GM03348 (cell line): Measurements from ENCODE around the gene TMEM270.
"Not testable (repeated sequence)": the region's sequence is repeated elsewhere in the genome, so short reads cannot be mapped to it uniquely, and the experiment has no call there.

ENCODE experiments used
- DNase-seq: peaks from one replicate; pipeline ENCODE4 v3.0.0; 2012; ENCODE audit warnings: low spot score

TMEM270 gene

GRCh38 chr7:73860859-73861258 is at the start of gene TMEM270:
TMEM270 (plus strand) TSS chr7:73861159; CDS start chr7:73861195, 36 bp downstream.
- DNase-seq, result no peak

- peak; percentile 87 for DNase-seq
Observed at GRCh38 chr7:73811760-73812168, 49.2 kb upstream of the TMEM270 start.

- no peak for DNase-seq
Observed at GRCh38 chr7:73812996-73813395, 48.0 kb upstream of the TMEM270 start.

- DNase-seq, result no peak
Observed at GRCh38 chr7:73815436-73815835, 45.5 kb upstream of the TMEM270 start.

- no peak for DNase-seq
Observed at GRCh38 chr7:73817121-73817520, 43.8 kb upstream of the TMEM270 start.

GRCh38 chr7:73820013-73820412 is 40.9 kb upstream of the TMEM270 start:
- no peak for DNase-seq

- not testable (repeated sequence) for DNase-seq
Observed at GRCh38 chr7:73821597-73822285, 39.2 kb upstream of the TMEM270 start.

- DNase-seq, result peak; percentile 96
Observed at GRCh38 chr7:73822319-73823173, 38.4 kb upstream of the TMEM270 start.

- DNase-seq, result no peak
Observed at GRCh38 chr7:73823257-73823656, 37.7 kb upstream of the TMEM270 start.

GRCh38 chr7:73823873-73824592 is 36.9 kb upstream of the TMEM270 start:
- no peak for DNase-seq

- no peak for DNase-seq
Observed at GRCh38 chr7:73824986-73825385, 36.0 kb upstream of the TMEM270 start.

GRCh38 chr7:73827567-73828106 is 33.3 kb upstream of the TMEM270 start:
- no peak for DNase-seq

- DNase-seq, result peak; percentile 42
Observed at GRCh38 chr7:73828107-73828803, 32.7 kb upstream of the TMEM270 start.

- DNase-seq, result no peak
Observed at GRCh38 chr7:73828972-73829371, 32.0 kb upstream of the TMEM270 start.

- no peak for DNase-seq
Observed at GRCh38 chr7:73829505-73829904, 31.5 kb upstream of the TMEM270 start.

GRCh38 chr7:73829921-73830680 is 30.9 kb upstream of the TMEM270 start:
- no peak for DNase-seq

GRCh38 chr7:73830681-73831583 is 30.0 kb upstream of the TMEM270 start, which contains the start of gene CLDN4:
CLDN4 (plus strand) TSS chr7:73830996; CDS start chr7:73831202, 206 bp downstream.
- DNase-seq, result no peak

- DNase-seq, result no peak
Observed at GRCh38 chr7:73831584-73831833, 29.4 kb upstream of the TMEM270 start.

- DNase-seq, result no peak
Observed at GRCh38 chr7:73831834-73832651, 28.9 kb upstream of the TMEM270 start.
